Endothelial cell of umbilical vein (primary cell): Measurements from ENCODE around the gene CRTC1. TPM values are rescaled to one million over a fixed set of nuclear protein-coding genes. Genes with fewer than 3 reads are reported as not detected.

Experiments used
- BruUV-seq: library from RNA; stranded (reverse); fragments of 400-500 nt; replicated peaks from 2 replicates; lab custom pipeline; 2021; lab: Mats Ljungman, UMichigan
- CTCF ChIA-PET: fragments of 300-600, 350-600 bp; sonication (Branson Sonifier 250); formaldehyde crosslinking; loops from one replicate; lab custom pipeline; 2021; ENCODE audit warnings: antibody characterized with exemption, inconsistent platforms; lab: Charles Lee
- POLR2A ChIA-PET: fragments of 300-600, 350-600 bp; sonication (Branson Sonifier 250); formaldehyde crosslinking; loops from one replicate; lab custom pipeline; 2021; ENCODE audit warnings: antibody characterized with exemption, inconsistent platforms; lab: Charles Lee
- DNase-seq: peaks from one replicate; pipeline ENCODE4 v3.0.0-alpha.2; 2011; ENCODE audit warnings: low read depth, low spot score
- FAIRE-seq: peaks from 2 replicates; lab custom pipeline; 2011; peaks lifted over from hg19 to GRCh38; lab: Jason Lieb, UNC
- H2AFZ ChIP-seq: 2 replicates; pipeline ENCODE4 v1.6.0; 2012; ENCODE audit warnings: low read depth, low read length, control low read depth, inconsistent platforms
- H3K27ac ChIP-seq: 2 replicates; pipeline ENCODE4 v1.5.1; 2011; ENCODE audit warnings: low read depth, mild to moderate bottlenecking, control low read depth, low read length, moderate library complexity; ENCODE audit not compliant: insufficient read depth
- H3K27me3 ChIP-seq, 2 experiments: 2 replicates each; pipeline versions ENCODE4 v1.6.0 to v1.6.1; 2011; ENCODE audit warnings: low read length in 2 of 2, mixed read lengths in 1 of 2; ENCODE audit not compliant: control insufficient read depth in 2 of 2, insufficient read depth in 2 of 2
- H3K36me3 ChIP-seq, 2 experiments: 2 replicates in 1 of 2; 3 replicates in 1 of 2; pipeline ENCODE4 v1.5.1; 2011; ENCODE audit warnings: low read length in 2 of 2, mild to moderate bottlenecking in 1 of 2, moderate library complexity in 1 of 2; ENCODE audit not compliant: control insufficient read depth in 2 of 2, insufficient read depth in 2 of 2; ENCODE audit errors: extremely low read depth in 1 of 2
- H3K4me1 ChIP-seq: 3 replicates; pipeline ENCODE4 v1.5.1; 2011; ENCODE audit warnings: mild to moderate bottlenecking, low read length; ENCODE audit not compliant: control insufficient read depth, insufficient read depth; ENCODE audit errors: extremely low read depth
- H3K4me2 ChIP-seq: 2 replicates; pipeline ENCODE4 v1.6.1; 2011; ENCODE audit warnings: low read length, control low read depth, mixed read lengths; ENCODE audit not compliant: insufficient read depth
- H3K4me3 ChIP-seq, 3 experiments: fragments of 200-600 bp in 1 of 3; sonication (generic), shearing (Covaris generic) in 1 of 3; replicated peaks in 1 of 3; 2 replicates each; pipeline ENCODE4 v1.5.1; 2011 to 2016; ENCODE audit warnings: control low read depth in 3 of 3, low read length in 3 of 3, mild to moderate bottlenecking in 2 of 3, inconsistent platforms in 1 of 3, low read depth in 1 of 3, moderate library complexity in 1 of 3; ENCODE audit not compliant: insufficient read depth in 1 of 3
- H3K79me2 ChIP-seq: 2 replicates; pipeline ENCODE4 v1.6.0; 2012; ENCODE audit warnings: low read length, inconsistent platforms; ENCODE audit not compliant: control insufficient read depth, insufficient read depth
- H3K9ac ChIP-seq: replicated peaks from 2 replicates; pipeline ENCODE3; 2011; ENCODE audit warnings: low read length, control low read depth; ENCODE audit not compliant: insufficient read depth; ENCODE audit errors: extremely low read depth
- H3K9me1 ChIP-seq: replicated peaks from 3 replicates; pipeline ENCODE4 v1.6.0; 2011; ENCODE audit warnings: mild to moderate bottlenecking, low read length; ENCODE audit not compliant: control insufficient read depth, insufficient read depth; ENCODE audit errors: extremely low read depth
- H3K9me3 ChIP-seq: replicated peaks from 2 replicates; pipeline ENCODE4 v1.5.1; 2012; ENCODE audit warnings: low read length, inconsistent platforms; ENCODE audit not compliant: control insufficient read depth, insufficient read depth
- H4K20me1 ChIP-seq: replicated peaks from 2 replicates; pipeline ENCODE3; 2011; ENCODE audit warnings: mild to moderate bottlenecking, low read length; ENCODE audit not compliant: control insufficient read depth, insufficient read depth; ENCODE audit errors: extremely low read depth
- CTCF ChIP-seq, 2 donors: IDR thresholded peaks; 1 replicate in 1 of 2; 2 replicates in 1 of 2; pipeline ENCODE4 v1.5.1; 2011; ENCODE audit warnings: low read length in 2 of 2, mild to moderate bottlenecking in 2 of 2, moderate library complexity in 2 of 2, control low read depth in 1 of 2, inconsistent platforms in 1 of 2, low read depth in 1 of 2; ENCODE audit not compliant: insufficient read depth in 1 of 2; ENCODE audit errors: extremely low read depth in 1 of 2
- EZH2 ChIP-seq: IDR thresholded peaks from 2 replicates; pipeline ENCODE4 v1.6.1; 2012; ENCODE audit warnings: borderline replicate concordance, low read depth, mild to moderate bottlenecking, moderate library complexity, low read length, inconsistent platforms; ENCODE audit not compliant: severe bottlenecking
- FOS ChIP-seq: IDR thresholded peaks from 2 replicates; pipeline ENCODE4 v1.6.1; 2011; ENCODE audit warnings: mild to moderate bottlenecking, low read length, moderate library complexity, borderline replicate concordance; ENCODE audit not compliant: insufficient read depth
- GATA2 ChIP-seq: IDR thresholded peaks from 2 replicates; pipeline ENCODE4 v1.7.0; 2011; ENCODE audit warnings: low read depth, mild to moderate bottlenecking, moderate library complexity, mixed read lengths, low read length; ENCODE audit not compliant: insufficient read length, insufficient read depth
- JUN ChIP-seq: IDR thresholded peaks from 2 replicates; pipeline ENCODE4 v1.6.1; 2011; ENCODE audit warnings: borderline replicate concordance, low read depth; ENCODE audit not compliant: insufficient read length, insufficient read depth
- MYC ChIP-seq: IDR thresholded peaks from one replicate; pipeline ENCODE4 v1.6.1; 2011; ENCODE audit warnings: mild to moderate bottlenecking, low read depth, low read length
- POLR2A ChIP-seq: IDR thresholded peaks from 2 replicates; pipeline ENCODE4 v1.6.1; 2012; ENCODE audit warnings: low read depth, mild to moderate bottlenecking, control low read depth, low read length
- POLR2AphosphoS5 ChIP-seq: IDR thresholded peaks from 2 replicates; pipeline ENCODE4 v1.6.1; 2012; ENCODE audit warnings: low read depth, mild to moderate bottlenecking, control low read depth, low read length, moderate library complexity; ENCODE audit not compliant: insufficient read depth
- dilution Hi-C: fragments of 300-500 bp; cut with MboI; formaldehyde crosslinking; loops from one replicate; pipeline ENCODE4 v1.15.0; 2019; ENCODE audit warnings: low sequenced_read_pairs; ENCODE audit not compliant: extremely low pct_ligation_motif_present
- intact Hi-C: fragments of 100-400 bp; cut with micrococcal nuclease; formaldehyde crosslinking; loops from one replicate; pipeline ENCODE4 v1.10.0; 2022
- polyA plus RNA-seq, 4 experiments: library from polyadenylated mRNA; depleted of rRNA in 3 of 4; stranded (reverse) in 3 of 4; unstranded in 1 of 4; fragments of >200 nt; gene quantifications; 2 replicates each; pipeline versions ENCODE4 v1.2.1 to v1.2.3, GENCODE V29; 2011 to 2012; ENCODE audit warnings: missing spikeins in 1 of 4
- total RNA-seq: library from RNA; stranded (reverse); gene quantifications from 2 replicates; pipeline ENCODE4 v1.2.3, GENCODE V29; 2021
- TF ChIP-seq, protein P1 (sequence below): IDR thresholded peaks from 2 replicates; pipeline ENCODE4 v1.6.1; 2011; ENCODE audit not compliant: insufficient read depth, insufficient read length

The CRTC1 gene
- total and polyA plus RNA-seq, 2 donors (not counting 3 experiments of a cell fraction or from before 2014, with no cell fraction given) = 4.2 to 11.4 TPM

- FAIRE-seq = no peak
- CTCF ChIA-PET = no interaction called here
Measured at GRCh38 chr19:18759304-18759994, 76.0 kb downstream of the CRTC1 start.

More at GRCh38 chr19:18759304-18759994, 76.0 kb downstream of the CRTC1 start:
- Histone ChIP-seq H3K36me3 (no peaks in the 10 kb centered on the region), H3K4me1 (no peaks in the 10 kb centered on the region), H3K4me3 (no peak overlapping the region), H2AFZ (no peak overlapping the region), H3K27me3 (no peaks in the 10 kb centered on the region), H3K9ac (no peak overlapping the region), H3K27ac (no peak overlapping the region), H4K20me1 (no peaks in the 10 kb centered on the region), H3K4me2 (no peak overlapping the region), H3K79me2 (no peaks in the 10 kb centered on the region), H3K9me3 (no peaks in the 10 kb centered on the region), H3K9me1 (no peaks in the 10 kb centered on the region)
- intact Hi-C loops (no loop called here), dilution Hi-C loops (no loop called here)
- TF ChIP-seq POLR2A (no peak), GATA2 (no peak), POLR2AphosphoS5 (no peak), CTCF (IDR thresholded peaks at IDR 0.05; ENCODE audit: extremely low read depth in 1 of 2, insufficient read depth in 1 of 2, low read depth in 1 of 2, low read length in 2 of 2) (no peak), MYC (no peak), JUN (no peak), FOS (no peak), EZH2 (no peak)
- TF ChIP-seq, protein P1, sequence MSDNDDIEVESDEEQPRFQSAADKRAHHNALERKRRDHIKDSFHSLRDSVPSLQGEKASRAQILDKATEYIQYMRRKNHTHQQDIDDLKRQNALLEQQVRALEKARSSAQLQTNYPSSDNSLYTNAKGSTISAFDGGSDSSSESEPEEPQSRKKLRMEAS = no peak
- no TSS peak for BruUV-seq
- POLR2A ChIA-PET = no interaction called here
- no peak for DNase-seq
